ENCODE results near the gene NADSYN1. TPM values are rescaled to one million over a fixed set of nuclear protein-coding genes. Genes with fewer than 3 reads are reported as not detected.

Gene NADSYN1
- total RNA-seq, 1 donor from 2014 or later: 58.9 TPM

DNA sequence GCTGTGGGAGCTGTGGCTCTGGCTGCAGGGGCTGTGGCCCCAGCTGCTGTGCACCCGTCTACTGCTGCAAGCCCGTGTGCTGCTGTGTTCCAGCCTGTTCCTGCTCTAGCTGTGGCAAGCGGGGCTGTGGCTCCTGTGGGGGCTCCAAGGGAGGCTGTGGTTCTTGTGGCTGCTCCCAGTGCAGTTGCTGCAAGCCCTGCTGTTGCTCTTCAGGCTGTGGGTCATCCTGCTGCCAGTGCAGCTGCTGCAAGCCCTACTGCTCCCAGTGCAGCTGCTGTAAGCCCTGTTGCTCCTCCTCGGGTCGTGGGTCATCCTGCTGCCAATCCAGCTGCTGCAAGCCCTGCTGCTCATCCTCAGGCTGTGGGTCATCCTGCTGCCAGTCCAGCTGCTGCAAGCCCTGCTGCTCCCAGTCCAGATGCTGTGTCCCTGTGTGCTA is 95.7 kb downstream of the NADSYN1 start:
- peak; percentile 10 for DNase-seq

Small RNA genes lying within 50 kb of the gene (small RNA-seq; reads per million reads assigned to genes)
- not detected for gene MIR6754 (ENCODE audit: low replicate concordance)

Other genes starting within 250 kb of the NADSYN1 start
- 5.9 TPM for gene SHANK2, start 200.6 kb upstream of the NADSYN1 start, total RNA-seq
- gene DHCR7, start 4.8 kb upstream of the NADSYN1 start, total RNA-seq: 9.9 TPM
- gene KRTAP5-7, start 74.1 kb downstream of the NADSYN1 start, total RNA-seq: not detected
- gene KRTAP5-8, start 84.8 kb downstream of the NADSYN1 start, total RNA-seq: not detected
- gene KRTAP5-9, start 95.2 kb downstream of the NADSYN1 start, total RNA-seq: not detected
- gene KRTAP5-10, start 112.4 kb downstream of the NADSYN1 start, total RNA-seq: not detected
- gene KRTAP5-11, start 129.7 kb downstream of the NADSYN1 start, total RNA-seq: not detected

Data from tongue (tissue), 3 donors.